BJ (cell line): ENCODE data around the gene PTPN7. TPM values are rescaled to one million over a fixed set of nuclear protein-coding genes. Genes with fewer than 3 reads are reported as not detected.

Experiments
- CTCF ChIA-PET: fragments of 350-600 bp; formaldehyde crosslinking; extraction: SDS; loops from one replicate; lab custom pipeline; 2021; ENCODE audit warnings: antibody characterized with exemption, inconsistent platforms; lab: Yijun Ruan, JAX
- POLR2A ChIA-PET: fragments of 300-600 bp; sonication (Branson Sonifier 250); formaldehyde crosslinking; extraction: SDS; loops from one replicate; lab custom pipeline; 2021; ENCODE audit warnings: antibody characterized with exemption; lab: Charles Lee
- DNase-seq: peaks from one replicate; pipeline ENCODE4 v3.0.0-alpha.2; 2011; ENCODE audit warnings: low read depth
- H3K27me3 ChIP-seq: 2 replicates; pipeline ENCODE4 v1.6.0; 2011; ENCODE audit warnings: low read length; ENCODE audit not compliant: control insufficient read depth, insufficient read depth
- H3K36me3 ChIP-seq: 2 replicates; pipeline ENCODE4 v1.5.1; 2011; ENCODE audit warnings: low read length; ENCODE audit not compliant: control insufficient read depth, insufficient read depth
- H3K4me3 ChIP-seq: 2 replicates; pipeline ENCODE4 v1.5.1; 2011; ENCODE audit warnings: low read depth, mild to moderate bottlenecking, control low read depth, low read length
- CTCF ChIP-seq: IDR thresholded peaks from 2 replicates; pipeline ENCODE4 v1.5.1; 2011; ENCODE audit warnings: low read depth, mild to moderate bottlenecking, control low read depth, inconsistent platforms, low read length, moderate library complexity; ENCODE audit not compliant: insufficient read depth
- polyA plus RNA-seq: library from polyadenylated mRNA; depleted of rRNA; stranded (reverse); fragments of >200 nt; gene quantifications from 2 replicates; pipeline ENCODE4 v1.2.3, GENCODE V29; 2011

Gene PTPN7
- polyA plus RNA-seq, 1 experiment, result not detected

GRCh38 chr1:202131956-202132821, 28.2 kb downstream of the PTPN7 start:
- ChIA-PET CTCF (interaction anchor here (1.0 to 27.8 kb wide), 7 partner anchors 9 to 237 kb away, joined by 3 to 642 read pairs (median 12); partner anchors contain the start of genes ELF3 and GPR37L1), POLR2A (no interaction called here)
- Histone ChIP-seq H3K27me3 (no peaks in the 10 kb centered on the region), H3K36me3 (peaks cover 19% of the 10 kb centered on the region), H3K4me3 (no peak overlapping the region)
- DNase-seq, result no peak
- no peak for TF ChIP-seq CTCF

- no peak for DNase-seq
- Histone ChIP-seq H3K27me3 (no peaks in the 10 kb centered on the region), H3K36me3 (peaks cover 19% of the 10 kb centered on the region), H3K4me3 (no peak overlapping the region)
- TF ChIP-seq CTCF, result no peak
- POLR2A ChIA-PET, result no interaction called here
- CTCF ChIA-PET, result interaction anchor here (1.0 to 27.8 kb wide), 5 partner anchors 9 to 123 kb away, joined by 3 to 642 read pairs (median 12); partner anchors contain the start of genes ELF3 and GPR37L1
Observed at GRCh38 chr1:202130816-202131522, 29.4 kb downstream of the PTPN7 start.

GRCh38 chr1:202130297-202130721, 30.1 kb downstream of the PTPN7 start:
- CTCF ChIA-PET, result interaction anchor here (1.0 to 27.8 kb wide), 4 partner anchors 8 to 123 kb away, joined by 3 to 642 read pairs (median 23); partner anchors contain the start of genes ELF3 and GPR37L1
- no peak overlapping the region for H3K4me3 ChIP-seq

GRCh38 chr1:202129453-202130296, 30.7 kb downstream of the PTPN7 start:
- no peak for TF ChIP-seq CTCF
- H3K36me3 ChIP-seq, result peaks cover 12% of the 10 kb centered on the region
- POLR2A ChIA-PET, result no interaction called here
- no peak overlapping the region for H3K4me3 ChIP-seq
- H3K27me3 ChIP-seq, result peaks cover under 1% of the 10 kb centered on the region; the same call in 1 of the 2 replicates
- CTCF ChIA-PET, result interaction anchor here (1.0 to 27.8 kb wide), 4 partner anchors 7 to 122 kb away, joined by 3 to 642 read pairs (median 23); partner anchors contain the start of genes ELF3 and GPR37L1
- no peak for DNase-seq

More at GRCh38 chr1:202130297-202130721, 30.1 kb downstream of the PTPN7 start:
- no peak for DNase-seq
- Histone ChIP-seq H3K36me3 (peaks cover 15% of the 10 kb centered on the region), H3K27me3 (no peaks in the 10 kb centered on the region)
- no peak for TF ChIP-seq CTCF
- POLR2A ChIA-PET, result no interaction called here
